ENCODE results near the gene SIAH3. TPM values are rescaled to one million over a fixed set of nuclear protein-coding genes. Genes with fewer than 3 reads are reported as not detected.

Gene SIAH3
- total RNA-seq, 4 donors from 2014 or later = not detected

DNA sequence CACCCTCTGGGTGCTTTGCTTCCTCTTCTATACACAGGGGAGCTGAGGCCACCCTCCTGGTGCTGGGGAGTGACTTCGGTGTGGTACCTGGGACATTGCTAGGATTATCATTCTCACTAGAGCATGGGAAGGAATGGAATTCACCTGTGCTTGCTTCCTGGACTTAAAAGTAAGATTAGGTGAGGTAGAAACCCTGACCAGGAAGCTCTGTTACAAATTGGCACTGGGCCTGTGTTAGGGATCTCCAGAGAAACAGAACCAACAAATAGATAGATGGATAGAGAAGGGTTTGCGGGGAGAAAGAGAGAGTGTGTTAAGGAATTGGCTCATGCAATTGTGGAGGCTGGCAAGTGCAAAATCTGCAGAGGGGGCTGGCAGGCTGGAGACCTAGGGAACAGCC is 13.9 kb upstream of the SIAH3 start:
- in situ Hi-C loops (cut with MboI; ENCODE audit: low pct_ligation_motif_present in 1 of 4, low pct_unique_long_range_greater_than_20kb in 1 of 4, low sequenced_read_pairs in 3 of 4) = no loop called here
- 54% methylated on average over 1 of the region's 2 CpGs; no CpG with 5 or more reads in 1 of the 2 donors for WGBS, 2 donors (ENCODE audit: low coverage in 1 of 2)

GRCh38 chr13:45863709-45864590 is 12.4 kb upstream of the SIAH3 start:
- no peak overlapping the region for H3K4me3 ChIP-seq
- TF ChIP-seq CTCF (IDR thresholded peaks at IDR 0.05) (no peak), EP300 (IDR thresholded peaks at IDR 0.05; ENCODE audit: low read depth) (no peak), POLR2AphosphoS5 (IDR thresholded peaks at IDR 0.05) (no peak), POLR2A (IDR thresholded peaks at IDR 0.05) (no peak)
- no peak for DNase-seq

More for the DNA sequence above, 13.9 kb upstream of the SIAH3 start:
- H3K4me3 ChIP-seq = no peak overlapping the region
- no peaks in the 10 kb centered on the region for H3K36me3 ChIP-seq
- H3K9me3 ChIP-seq = no peaks in the 10 kb centered on the region
- TF ChIP-seq CTCF (IDR thresholded peaks at IDR 0.05) (no peak), POLR2AphosphoS5 (IDR thresholded peaks at IDR 0.05) (no peak), EP300 (IDR thresholded peaks at IDR 0.05; ENCODE audit: low read depth) (no peak), POLR2A (IDR thresholded peaks at IDR 0.05) (no peak)
- DNase-seq = no peak
- H3K4me1 ChIP-seq = no peaks in the 10 kb centered on the region
- H3K27ac ChIP-seq = no peak overlapping the region
- no peaks in the 10 kb centered on the region for H3K27me3 ChIP-seq
- intact Hi-C loops (cut with DNase I; ENCODE audit: low total_unique reads) = no loop called here

DNA sequence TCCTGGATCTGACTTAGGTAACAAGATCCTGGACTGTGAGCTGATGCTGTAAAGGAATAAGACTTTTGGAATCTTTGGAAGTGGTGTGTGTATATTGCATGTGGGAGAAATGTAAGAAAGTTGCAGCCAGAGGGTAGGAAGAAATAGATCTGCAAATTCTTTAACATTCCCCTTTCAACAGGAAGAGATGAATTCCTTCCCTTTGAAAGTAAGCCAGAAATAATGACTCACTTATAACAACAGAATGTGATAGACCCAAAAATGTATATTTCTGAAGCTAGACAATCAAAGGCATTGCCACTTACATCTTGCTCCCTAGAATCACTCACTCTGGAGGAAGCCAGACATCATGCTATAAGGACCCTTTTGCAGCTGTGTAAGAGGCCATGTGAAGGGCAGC is 9.8 kb upstream of the SIAH3 start:
- Histone ChIP-seq H3K36me3 (no peaks in the 10 kb centered on the region), H3K27me3 (no peaks in the 10 kb centered on the region), H3K27ac (no peak overlapping the region), H3K4me3 (no peak overlapping the region), H3K4me1 (no peaks in the 10 kb centered on the region), H3K9me3 (no peaks in the 10 kb centered on the region)
- DNase-seq = no peak
- intact Hi-C loops (cut with DNase I; ENCODE audit: low total_unique reads) = no loop called here
- in situ Hi-C loops (cut with MboI; ENCODE audit: low pct_ligation_motif_present in 1 of 4, low pct_unique_long_range_greater_than_20kb in 1 of 4, low sequenced_read_pairs in 3 of 4) = no loop called here
- TF ChIP-seq POLR2A (IDR thresholded peaks at IDR 0.05) (no peak), EP300 (IDR thresholded peaks at IDR 0.05; ENCODE audit: low read depth) (no peak), POLR2AphosphoS5 (IDR thresholded peaks at IDR 0.05) (no peak), CTCF (IDR thresholded peaks at IDR 0.05) (no peak)

More at GRCh38 chr13:45863709-45864590, 12.4 kb upstream of the SIAH3 start:
- Histone ChIP-seq H3K27ac (no peak overlapping the region), H3K36me3 (no peaks in the 10 kb centered on the region), H3K9me3 (no peaks in the 10 kb centered on the region), H3K27me3 (no peaks in the 10 kb centered on the region), H3K4me1 (no peaks in the 10 kb centered on the region)
- WGBS, 2 donors (ENCODE audit: low coverage in 1 of 2) = 53 to 66% methylated on average over 6 to 10 of the region's 10 CpGs
- in situ Hi-C loops (cut with MboI; ENCODE audit: low pct_ligation_motif_present in 1 of 4, low pct_unique_long_range_greater_than_20kb in 1 of 4, low sequenced_read_pairs in 3 of 4) (no loop called here), intact Hi-C loops (cut with DNase I; ENCODE audit: low total_unique reads) (no loop called here)

DNA sequence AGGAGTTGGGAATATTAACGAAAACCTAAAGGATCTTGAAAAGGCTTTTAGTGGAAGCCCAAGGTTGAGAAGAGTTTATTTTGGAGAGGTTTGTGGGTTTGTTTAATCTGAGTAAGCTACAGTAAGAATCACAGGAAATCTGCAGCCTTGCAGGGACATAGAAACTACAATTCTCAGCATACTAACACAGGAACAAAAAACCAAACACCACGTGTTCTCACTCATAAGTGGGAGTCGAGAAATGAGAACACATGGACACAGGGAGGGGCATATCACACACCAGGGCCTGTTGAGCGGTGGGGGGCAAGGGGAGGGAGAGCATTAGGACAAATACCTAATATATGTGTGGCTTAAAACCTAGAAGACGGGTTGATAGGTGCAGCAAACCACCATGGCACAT is 8.7 kb upstream of the SIAH3 start:
- no peak for TF ChIP-seq EP300 (IDR thresholded peaks at IDR 0.05; ENCODE audit: low read depth)
- no peak overlapping the region for H3K4me3 ChIP-seq
- H3K27me3 ChIP-seq = peaks cover under 1% of the 10 kb centered on the region
- no peaks in the 10 kb centered on the region for H3K9me3 ChIP-seq
- intact Hi-C loops (cut with DNase I; ENCODE audit: low total_unique reads) = no loop called here
- no peak overlapping the region for H3K27ac ChIP-seq
- H3K36me3 ChIP-seq = no peaks in the 10 kb centered on the region
- WGBS, 2 donors (ENCODE audit: low coverage in 1 of 2) = 64% methylated on average over 4 to 5 of the region's 5 CpGs
- no peak for DNase-seq
- in situ Hi-C loops (cut with MboI; ENCODE audit: low pct_ligation_motif_present in 1 of 4, low pct_unique_long_range_greater_than_20kb in 1 of 4, low sequenced_read_pairs in 3 of 4) = no loop called here
- H3K4me1 ChIP-seq = no peaks in the 10 kb centered on the region

Measured in transverse colon (tissue), 4 donors.